Breast epithelium (tissue), 3 donors: Measurements from ENCODE around the gene TRIM31.

Experiments
- CTCF ChIP-seq, 3 donors: fragments of 450-650 bp; IDR thresholded peaks; one replicate each; pipeline ENCODE4 v1.5.1; 2016 to 2017; ENCODE audit warnings: antibody characterized with exemption in 3 of 3, mild to moderate bottlenecking in 3 of 3, moderate library complexity in 3 of 3
- POLR2A ChIP-seq: fragments of 450-650 bp; IDR thresholded peaks from one replicate; pipeline ENCODE4 v1.6.1; 2016; ENCODE audit warnings: antibody characterized with exemption, mild to moderate bottlenecking, moderate library complexity
- POLR2AphosphoS5 ChIP-seq, 3 donors: sonication (generic); formaldehyde crosslinking; IDR thresholded peaks; one replicate each; pipeline ENCODE4 v1.6.1; 2017; ENCODE audit warnings: antibody characterized with exemption in 3 of 3

DNA sequence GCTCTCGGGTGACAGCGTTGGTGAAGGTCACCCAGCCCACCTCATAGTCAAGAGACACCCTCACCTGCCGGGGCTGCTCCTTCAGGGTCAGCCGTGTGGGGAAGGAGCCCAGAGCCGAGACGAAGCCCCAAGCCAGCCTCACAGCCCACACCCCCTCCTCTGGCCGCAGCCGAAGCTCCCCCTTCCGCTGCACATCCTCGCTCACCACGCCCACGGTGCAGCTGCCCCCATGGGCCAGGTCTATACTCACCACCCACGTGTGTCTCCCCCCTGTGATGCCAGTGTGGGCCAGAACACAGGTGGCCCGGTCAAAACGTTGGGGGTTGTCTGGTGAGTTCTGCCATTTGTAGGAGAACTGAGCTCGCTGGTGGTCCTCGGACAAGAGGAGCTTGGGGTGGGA, 41.2 kb upstream of the TRIM31 start:
- TF ChIP-seq CTCF (IDR thresholded peaks at IDR 0.05), result no peak
- no peak for TF ChIP-seq POLR2AphosphoS5 (IDR thresholded peaks at IDR 0.05)
- no peak for TF ChIP-seq POLR2A
